NCI-H2196 (cell line): Measurements from ENCODE around the gene NPIPA1.
"Not testable (repeated sequence)": the region's sequence is repeated elsewhere in the genome, so short reads cannot be mapped to it uniquely, and the experiment has no call there.

Experiments
- DNase-seq: peaks from one replicate; lab custom pipeline; 2025; ENCODE audit not compliant: unreplicated experiment; lab: John Stamatoyannopoulos, UW

NPIPA1 gene

DNA sequence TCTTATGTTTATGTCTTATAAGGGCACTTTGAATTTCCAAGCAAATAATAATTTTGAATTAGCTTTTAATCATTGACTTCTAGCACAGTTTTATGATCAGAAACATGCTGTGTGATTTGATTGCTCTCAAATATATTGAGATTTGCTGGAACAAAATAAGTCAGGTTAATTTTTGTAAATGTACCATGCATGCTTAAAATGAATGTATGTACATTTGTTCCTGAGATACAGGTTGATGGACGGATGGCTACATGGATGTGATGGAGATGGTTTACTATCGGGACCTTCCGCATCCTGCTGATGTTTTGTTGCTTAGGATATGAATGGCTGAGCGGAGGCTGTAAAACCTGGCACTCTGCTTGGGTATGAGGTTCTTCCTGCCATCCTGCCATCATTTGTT is at the start of gene NPIPA1:
Gene NPIPA1, plus strand, starts transcription at position 301 of the 400 bp plus-strand sequence. Its CDS starts 0 bp downstream, at position 301.
- not testable (repeated sequence) for DNase-seq

GRCh38 chr16:14892111-14892510 is 45.1 kb upstream of the NPIPA1 start:
- DNase-seq: not testable (repeated sequence)

DNA sequence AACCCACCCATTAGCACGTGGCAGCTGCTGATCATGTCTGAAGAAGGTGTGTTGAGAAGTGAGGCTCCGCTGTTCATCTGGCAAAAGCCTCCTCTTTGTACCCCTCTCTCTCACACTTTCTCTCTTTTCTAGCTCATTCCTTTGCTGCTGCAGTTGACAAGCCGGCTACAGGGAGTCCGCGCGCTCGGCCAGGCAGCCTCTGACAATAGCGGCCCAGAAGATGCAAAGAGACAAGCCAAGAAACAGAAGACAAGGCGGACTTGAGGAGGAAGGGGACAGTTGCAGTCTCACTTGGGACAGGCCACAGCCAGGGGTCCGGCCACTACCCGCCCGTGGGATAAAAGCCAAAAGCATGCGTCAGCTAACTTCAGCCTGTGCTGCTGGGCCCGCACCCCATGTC is 41.9 kb upstream of the NPIPA1 start:
- DNase-seq: not testable (repeated sequence)

DNA sequence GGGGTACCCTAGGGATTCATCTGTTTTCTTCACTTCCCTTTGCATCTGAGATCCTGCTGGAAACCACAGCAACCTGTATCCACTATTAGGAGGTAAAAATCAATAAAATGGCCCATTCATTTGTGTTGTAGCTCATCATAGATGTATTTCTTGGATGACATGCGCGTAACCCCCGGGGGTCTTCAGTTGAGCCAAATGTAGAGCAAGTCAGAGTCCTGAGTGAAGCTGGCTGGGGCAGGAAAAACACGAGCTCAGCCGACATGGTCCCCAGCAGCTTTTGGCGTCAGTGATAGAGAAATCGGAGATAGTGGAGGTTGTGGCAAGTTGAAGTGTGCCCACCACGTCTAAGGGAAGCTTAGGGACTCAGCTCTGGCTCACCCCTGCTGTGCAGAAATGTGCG is 41.2 kb upstream of the NPIPA1 start:
- not testable (repeated sequence) for DNase-seq

DNA sequence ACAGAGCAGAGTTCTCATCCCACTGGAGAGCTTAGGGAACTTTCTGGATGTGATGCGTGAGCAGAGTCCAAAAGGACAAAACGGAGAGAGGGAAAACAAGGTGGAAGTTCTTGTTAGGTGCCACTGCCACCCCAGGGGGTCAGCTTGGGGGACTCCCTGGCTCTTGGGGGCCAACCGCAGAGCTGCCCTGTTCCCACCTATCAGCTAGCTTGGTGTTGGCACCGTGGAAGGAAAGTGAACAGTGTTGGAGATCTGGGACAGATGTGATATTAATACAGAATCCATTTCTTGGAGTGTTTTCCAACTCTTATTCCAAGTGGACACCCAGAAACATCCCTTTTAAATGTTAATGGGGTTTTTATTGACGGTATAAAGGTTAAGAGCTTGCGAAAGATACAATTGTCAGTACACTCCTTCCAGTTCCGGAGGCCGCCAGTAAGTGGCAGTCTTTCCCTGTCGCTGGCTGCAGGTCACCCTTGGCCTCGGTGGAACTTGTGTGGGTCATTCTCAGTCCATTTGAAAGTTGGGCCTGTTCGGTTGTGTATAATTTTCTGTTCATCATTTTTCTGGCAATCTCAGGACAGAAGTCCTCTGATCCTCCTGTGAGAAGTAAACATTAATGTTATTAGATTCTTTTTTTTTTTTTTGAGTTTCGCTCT is 40.1 kb upstream of the NPIPA1 start:
- DNase-seq: not testable (repeated sequence)

- DNase-seq: not testable (repeated sequence)
Measured at GRCh38 chr16:14898162-14898561, 39.1 kb upstream of the NPIPA1 start.

GRCh38 chr16:14903191-14903957 is 33.9 kb upstream of the NPIPA1 start:
- not testable (repeated sequence) for DNase-seq

DNA sequence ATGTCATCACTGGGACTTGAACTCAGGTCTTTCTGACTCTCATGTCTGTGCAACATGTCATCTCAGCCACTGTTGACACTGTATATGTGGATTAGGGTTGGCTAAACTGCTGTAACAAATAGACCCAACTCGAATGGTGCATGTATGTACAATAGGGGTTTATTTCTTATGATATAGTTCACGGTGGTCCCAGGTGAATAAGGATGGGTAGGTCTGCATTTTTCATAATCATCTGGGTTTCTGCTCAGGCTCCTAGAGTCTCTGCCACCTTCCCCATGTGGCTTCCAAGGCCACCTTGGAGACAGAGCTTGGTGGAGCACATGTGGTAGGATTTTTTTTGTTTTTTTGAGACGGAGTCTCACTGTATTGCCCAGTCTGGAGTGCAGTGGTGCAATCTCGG is 27.5 kb upstream of the NPIPA1 start:
- not testable (repeated sequence) for DNase-seq

- not testable (repeated sequence) for DNase-seq
Measured at GRCh38 chr16:14910833-14911629, 26.2 kb upstream of the NPIPA1 start.

DNA sequence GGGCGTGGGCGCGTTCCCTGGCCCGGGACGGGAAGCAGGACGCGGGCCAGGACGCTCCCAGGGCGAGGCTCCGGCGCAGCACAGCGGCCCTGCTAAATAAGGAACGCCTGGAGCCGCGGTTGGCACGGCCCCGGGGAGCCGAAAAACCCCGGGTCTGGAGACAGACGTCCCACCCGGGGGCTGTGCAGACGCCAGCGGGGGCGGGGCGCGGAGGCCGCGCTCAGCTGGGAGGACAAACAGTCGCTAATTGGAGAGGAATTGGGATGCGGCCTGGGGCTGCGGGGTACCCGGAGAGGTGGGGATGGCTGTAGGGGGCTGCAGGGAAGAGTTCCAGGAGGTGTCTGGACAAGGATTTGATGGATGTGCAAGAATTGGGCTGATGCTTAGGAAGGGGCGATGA is 25.3 kb upstream of the NPIPA1 start:
- DNase-seq: not testable (repeated sequence)

GRCh38 chr16:14912588-14912987 is 24.7 kb upstream of the NPIPA1 start:
- not testable (repeated sequence) for DNase-seq

- DNase-seq: not testable (repeated sequence)
Measured at GRCh38 chr16:14918504-14918903, 18.7 kb upstream of the NPIPA1 start.

GRCh38 chr16:14919837-14920600 is 17.2 kb upstream of the NPIPA1 start:
- DNase-seq: not testable (repeated sequence)

DNA sequence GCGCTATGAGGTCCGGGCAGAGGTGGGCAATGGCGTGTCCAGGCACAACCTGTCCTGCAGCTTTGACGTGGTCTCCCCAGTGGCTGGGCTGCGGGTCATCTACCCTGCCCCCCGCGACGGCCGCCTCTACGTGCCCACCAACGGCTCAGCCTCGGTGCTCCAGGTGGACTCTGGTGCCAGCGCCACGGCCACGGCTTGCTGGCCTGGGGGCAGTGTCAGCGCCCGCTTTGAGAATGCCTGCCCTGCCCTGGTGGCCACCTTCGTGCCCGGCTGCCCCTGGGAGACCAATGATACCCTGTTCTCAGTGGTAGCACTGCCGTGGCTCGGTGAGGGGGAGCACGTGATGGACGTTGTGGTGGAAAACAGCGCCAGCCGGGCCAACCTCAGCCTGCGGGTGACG is 15.0 kb upstream of the NPIPA1 start:
- DNase-seq: not testable (repeated sequence)

GRCh38 chr16:14922968-14923367 is 14.3 kb upstream of the NPIPA1 start:
- not testable (repeated sequence) for DNase-seq

DNA sequence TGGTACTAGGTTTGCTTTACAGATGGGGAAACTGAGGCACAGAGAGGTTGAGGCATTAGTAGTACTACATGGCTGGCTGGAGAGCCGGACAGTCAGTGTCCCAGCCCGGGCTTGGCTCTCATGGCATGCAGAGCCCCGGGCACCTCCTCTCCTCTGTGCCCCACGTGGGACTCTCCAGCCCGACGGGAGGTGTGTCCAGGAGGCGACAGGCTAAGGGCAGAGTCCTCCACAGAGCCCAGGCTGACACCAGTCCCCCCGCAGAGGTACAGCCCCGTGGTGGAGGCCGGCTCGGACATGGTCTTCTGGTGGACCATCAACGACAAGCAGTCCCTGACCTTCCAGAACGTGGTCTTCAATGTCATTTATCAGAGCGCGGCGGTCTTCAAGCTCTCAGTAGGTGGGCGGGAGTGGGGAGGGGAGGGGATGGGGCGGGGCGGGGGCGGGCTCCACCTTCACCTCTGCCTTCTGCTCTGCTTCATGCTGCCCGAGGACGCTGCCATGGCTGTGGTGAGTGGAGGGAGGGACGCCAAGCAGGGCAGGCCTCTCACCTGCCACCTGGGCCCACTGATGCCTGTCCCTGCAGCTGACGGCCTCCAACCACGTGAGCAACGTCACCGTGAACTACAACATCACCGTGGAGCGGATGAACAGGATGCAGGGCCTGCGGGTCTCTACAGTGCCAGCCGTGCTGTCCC is 13.7 kb upstream of the NPIPA1 start:
- DNase-seq: not testable (repeated sequence)

DNA sequence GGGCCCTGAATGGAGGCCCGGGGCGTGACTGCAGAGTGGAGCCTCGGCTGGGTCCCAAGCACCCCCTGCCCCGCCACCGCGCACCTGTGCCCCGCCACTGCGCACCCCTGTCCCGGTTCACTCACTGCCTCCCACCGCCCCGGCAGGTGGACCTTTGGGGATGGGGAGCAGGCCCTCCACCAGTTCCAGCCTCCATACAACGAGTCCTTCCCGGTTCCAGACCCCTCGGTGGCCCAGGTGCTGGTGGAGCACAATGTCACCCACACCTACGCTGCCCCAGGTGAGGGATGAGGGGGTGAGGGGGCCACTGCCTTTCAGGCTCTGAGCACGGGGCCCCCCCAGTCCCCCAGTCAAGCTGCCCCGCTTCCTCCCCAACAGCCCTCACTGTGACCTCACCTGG is 12.9 kb upstream of the NPIPA1 start:
- DNase-seq: not testable (repeated sequence)

DNA sequence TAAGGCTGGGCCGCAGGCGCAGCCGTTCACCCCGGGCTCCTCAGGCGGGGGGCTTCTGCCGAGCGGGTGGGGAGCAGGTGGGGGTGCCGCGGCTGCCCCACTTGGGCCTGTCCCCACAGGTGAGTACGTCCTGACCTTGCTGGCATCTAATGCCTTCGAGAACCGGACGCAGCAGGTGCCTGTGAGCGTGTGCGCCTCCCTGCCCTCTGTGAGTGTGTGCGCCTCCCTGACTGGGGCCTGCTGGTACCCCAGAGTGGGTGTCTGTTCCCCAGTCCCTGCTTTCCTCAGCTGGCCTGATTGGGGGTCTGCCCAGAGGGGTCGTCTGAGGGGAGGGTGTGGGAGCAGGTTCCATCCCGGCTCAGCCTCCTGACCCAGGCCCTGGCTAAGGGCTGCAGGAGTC is 12.3 kb upstream of the NPIPA1 start:
- not testable (repeated sequence) for DNase-seq

DNA sequence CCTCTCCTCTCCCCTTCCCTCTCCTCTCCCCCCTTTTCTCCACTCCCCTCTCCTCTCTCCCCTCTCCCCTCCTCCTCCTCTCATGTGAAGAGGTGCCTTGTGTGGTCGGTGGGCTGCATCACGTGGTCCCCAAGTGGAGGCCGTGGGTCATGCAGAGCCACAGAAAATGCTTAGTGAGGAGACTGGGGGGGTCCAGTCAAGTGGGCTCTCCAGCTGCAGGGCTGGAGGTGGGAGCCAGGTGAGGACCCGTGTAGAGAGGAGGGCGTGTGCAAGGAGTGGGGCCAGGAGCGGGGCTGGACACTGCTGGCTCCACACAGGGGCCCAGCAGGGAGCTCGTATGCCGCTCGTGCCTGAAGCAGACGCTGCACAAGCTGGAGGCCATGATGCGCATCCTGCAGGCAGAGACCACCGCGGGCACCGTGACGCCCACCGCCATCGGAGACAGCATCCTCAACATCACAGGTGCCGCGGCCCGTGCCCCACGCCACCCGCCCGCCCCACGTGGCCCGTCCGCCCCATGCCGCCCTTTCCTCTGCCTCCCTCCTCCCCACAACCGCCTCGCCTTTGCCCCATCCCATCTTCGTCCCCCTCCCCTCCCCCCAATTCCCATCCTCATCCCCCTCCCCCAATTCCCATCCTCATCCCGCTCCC is 9.1 kb upstream of the NPIPA1 start:
- DNase-seq: not testable (repeated sequence)

DNA sequence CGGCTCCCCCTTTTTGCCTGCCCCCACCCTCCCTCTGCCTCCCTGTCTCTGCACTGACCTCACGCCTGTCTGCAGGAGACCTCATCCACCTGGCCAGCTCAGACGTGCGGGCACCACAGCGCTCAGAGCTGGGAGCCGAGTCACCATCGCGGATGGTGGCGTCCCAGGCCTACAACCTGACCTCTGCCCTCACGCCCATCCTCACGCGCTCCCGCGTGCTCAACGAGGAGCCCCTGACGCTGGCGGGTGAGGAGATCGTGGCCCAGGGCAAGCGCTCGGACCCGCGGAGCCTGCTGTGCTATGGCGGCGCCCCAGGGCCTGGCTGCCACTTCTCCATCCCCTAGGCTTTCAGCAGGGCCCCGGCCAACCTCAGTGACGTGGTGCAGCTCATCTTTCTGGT is 8.1 kb upstream of the NPIPA1 start:
- DNase-seq: not testable (repeated sequence)
